Measurements from ENCODE around the gene CABLES2. TPM values are rescaled to one million over a fixed set of nuclear protein-coding genes. Genes with fewer than 3 reads are reported as not detected.
"Not testable (repeated sequence)": the region's sequence is repeated elsewhere in the genome, so short reads cannot be mapped to it uniquely, and the experiment has no call there.

Gene CABLES2
- total RNA-seq, 1 donor from 2014 or later = 9.3 TPM

- H3K4me1 Mint-ChIP-seq (ENCODE audit: unreplicated experiment) = peaks cover 2% of the 10 kb centered on the region
- H3K4me3 Mint-ChIP-seq (ENCODE audit: unreplicated experiment) = no peak overlapping the region
- DNase-seq (ENCODE audit: low spot score) = no peak
- TF ChIP-seq, protein P1, sequence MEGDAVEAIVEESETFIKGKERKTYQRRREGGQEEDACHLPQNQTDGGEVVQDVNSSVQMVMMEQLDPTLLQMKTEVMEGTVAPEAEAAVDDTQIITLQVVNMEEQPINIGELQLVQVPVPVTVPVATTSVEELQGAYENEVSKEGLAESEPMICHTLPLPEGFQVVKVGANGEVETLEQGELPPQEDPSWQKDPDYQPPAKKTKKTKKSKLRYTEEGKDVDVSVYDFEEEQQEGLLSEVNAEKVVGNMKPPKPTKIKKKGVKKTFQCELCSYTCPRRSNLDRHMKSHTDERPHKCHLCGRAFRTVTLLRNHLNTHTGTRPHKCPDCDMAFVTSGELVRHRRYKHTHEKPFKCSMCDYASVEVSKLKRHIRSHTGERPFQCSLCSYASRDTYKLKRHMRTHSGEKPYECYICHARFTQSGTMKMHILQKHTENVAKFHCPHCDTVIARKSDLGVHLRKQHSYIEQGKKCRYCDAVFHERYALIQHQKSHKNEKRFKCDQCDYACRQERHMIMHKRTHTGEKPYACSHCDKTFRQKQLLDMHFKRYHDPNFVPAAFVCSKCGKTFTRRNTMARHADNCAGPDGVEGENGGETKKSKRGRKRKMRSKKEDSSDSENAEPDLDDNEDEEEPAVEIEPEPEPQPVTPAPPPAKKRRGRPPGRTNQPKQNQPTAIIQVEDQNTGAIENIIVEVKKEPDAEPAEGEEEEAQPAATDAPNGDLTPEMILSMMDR (IDR thresholded peaks at IDR 0.05; ENCODE audit: unreplicated experiment) = no peak
- H3K27ac Mint-ChIP-seq (ENCODE audit: unreplicated experiment) = no peak overlapping the region
- H3K27me3 Mint-ChIP-seq (ENCODE audit: unreplicated experiment) = peaks cover 14% of the 10 kb centered on the region
- no peaks in the 10 kb centered on the region for H3K9me3 Mint-ChIP-seq (ENCODE audit: unreplicated experiment)
- H3K36me3 Mint-ChIP-seq (ENCODE audit: low read depth, unreplicated experiment) = no peaks in the 10 kb centered on the region
Observed at GRCh38 chr20:62426699-62427131, 19.6 kb upstream of the CABLES2 start.

DNA sequence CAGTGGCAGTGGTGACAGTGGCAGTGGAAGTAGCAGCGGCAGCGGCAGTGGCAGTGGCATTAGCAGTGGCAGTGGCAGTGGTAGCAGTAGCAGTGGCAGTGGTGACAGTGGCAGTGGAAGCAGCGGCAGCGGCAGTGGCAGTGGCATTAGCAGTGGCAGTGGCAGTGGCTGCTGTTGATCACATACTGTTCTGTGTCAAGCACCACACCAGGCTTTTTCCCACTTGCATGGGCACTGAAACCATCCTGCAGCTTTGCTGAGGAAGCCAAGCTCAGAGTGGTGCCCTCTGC, 18.9 kb upstream of the CABLES2 start:
- DNase-seq (ENCODE audit: low spot score); H3K4me1 Mint-ChIP-seq (ENCODE audit: unreplicated experiment); H3K4me3 Mint-ChIP-seq (ENCODE audit: unreplicated experiment); H3K27ac Mint-ChIP-seq (ENCODE audit: unreplicated experiment); H3K36me3 Mint-ChIP-seq (ENCODE audit: low read depth, unreplicated experiment); H3K9me3 Mint-ChIP-seq (ENCODE audit: unreplicated experiment): not testable (repeated sequence)
- H3K27me3 Mint-ChIP-seq (ENCODE audit: unreplicated experiment) = peaks cover 17% of the 10 kb centered on the region

DNA sequence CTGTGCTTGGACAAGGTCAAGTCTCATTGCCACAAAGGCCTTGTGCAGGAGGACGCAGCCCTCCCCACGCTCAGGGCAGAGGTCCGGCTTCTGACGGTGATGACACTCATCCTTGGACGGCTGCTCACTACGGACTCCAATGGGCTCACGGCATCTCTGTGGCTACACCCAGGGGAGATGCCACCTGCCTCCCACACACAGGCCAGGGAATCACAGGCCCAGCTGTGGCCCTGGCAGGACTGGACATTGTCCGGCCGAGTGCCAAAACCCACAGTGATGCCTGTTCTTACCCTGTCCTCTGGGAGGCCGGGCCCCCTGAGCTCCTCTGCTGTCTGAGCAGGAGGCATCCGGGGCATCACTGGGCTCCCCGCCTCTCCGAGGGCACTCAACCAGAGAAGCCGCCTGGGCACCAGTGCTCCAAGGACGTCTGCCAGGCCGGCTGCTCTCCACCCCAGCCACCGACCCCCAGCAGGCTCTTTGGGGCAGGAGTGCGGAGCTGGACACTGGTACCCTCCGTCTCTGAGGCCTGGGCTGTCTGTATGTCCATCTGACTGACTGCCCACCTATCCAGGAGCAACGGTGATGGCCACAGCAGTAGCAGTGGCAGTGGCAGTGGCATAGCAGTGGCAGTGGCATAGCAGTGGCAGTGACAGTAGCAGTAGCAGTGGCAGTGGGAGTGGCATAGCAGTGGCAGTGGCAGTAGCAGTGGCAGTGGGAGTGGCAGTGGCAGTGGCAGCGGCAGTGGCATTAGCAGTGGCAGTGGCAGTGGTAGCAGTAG, 18.4 kb upstream of the CABLES2 start:
- Mint-ChIP-seq H3K4me3 (ENCODE audit: unreplicated experiment) (no peak overlapping the region), H3K36me3 (ENCODE audit: low read depth, unreplicated experiment) (peaks cover under 1% of the 10 kb centered on the region), H3K27me3 (ENCODE audit: unreplicated experiment) (peaks cover 17% of the 10 kb centered on the region), H3K27ac (ENCODE audit: unreplicated experiment) (no peak overlapping the region), H3K4me1 (ENCODE audit: unreplicated experiment) (peaks cover 2% of the 10 kb centered on the region), H3K9me3 (ENCODE audit: unreplicated experiment) (no peaks in the 10 kb centered on the region)
- TF ChIP-seq, protein P1 (IDR thresholded peaks at IDR 0.05; ENCODE audit: unreplicated experiment) = no peak
- no peak for DNase-seq (ENCODE audit: low spot score)

- H3K36me3 Mint-ChIP-seq (ENCODE audit: low read depth, unreplicated experiment) = peaks cover 4% of the 10 kb centered on the region
Observed at GRCh38 chr20:62424249-62425107, 17.4 kb upstream of the CABLES2 start.

DNA sequence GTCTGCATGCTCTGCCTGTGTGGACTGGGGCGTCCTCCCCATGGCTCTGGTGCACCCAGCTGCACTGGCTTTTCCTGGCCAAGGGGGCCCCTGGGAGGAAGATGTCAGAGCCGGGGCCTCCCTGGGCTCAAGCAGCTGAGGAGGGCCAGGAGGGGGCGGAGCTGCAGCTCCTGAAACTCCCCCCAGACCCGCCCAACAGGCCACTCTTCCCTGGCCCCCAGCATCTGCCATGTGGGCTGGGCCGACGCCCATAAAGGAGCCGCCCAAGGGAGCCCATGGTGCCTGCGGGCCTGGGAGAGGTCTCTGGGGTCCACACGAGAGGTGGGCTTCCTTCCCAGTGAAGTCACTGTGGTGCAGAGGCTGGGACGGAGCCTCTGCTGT, 16.2 kb upstream of the CABLES2 start:
- TF ChIP-seq, protein P1 (IDR thresholded peaks at IDR 0.05; ENCODE audit: unreplicated experiment) = no peak
- Mint-ChIP-seq H3K4me3 (ENCODE audit: unreplicated experiment) (no peak overlapping the region), H3K9me3 (ENCODE audit: unreplicated experiment) (no peaks in the 10 kb centered on the region), H3K36me3 (ENCODE audit: low read depth, unreplicated experiment) (peaks cover 4% of the 10 kb centered on the region), H3K4me1 (ENCODE audit: unreplicated experiment) (no peaks in the 10 kb centered on the region), H3K27ac (ENCODE audit: unreplicated experiment) (no peak overlapping the region), H3K27me3 (ENCODE audit: unreplicated experiment) (peaks cover 19% of the 10 kb centered on the region)
- DNase-seq (ENCODE audit: low spot score) = no peak

More at GRCh38 chr20:62424249-62425107, 17.4 kb upstream of the CABLES2 start:
- Mint-ChIP-seq H3K27ac (ENCODE audit: unreplicated experiment) (no peak overlapping the region), H3K4me1 (ENCODE audit: unreplicated experiment) (peaks cover 2% of the 10 kb centered on the region), H3K27me3 (ENCODE audit: unreplicated experiment) (peaks cover 22% of the 10 kb centered on the region), H3K9me3 (ENCODE audit: unreplicated experiment) (no peaks in the 10 kb centered on the region), H3K4me3 (ENCODE audit: unreplicated experiment) (no peak overlapping the region)
- TF ChIP-seq, protein P1 (IDR thresholded peaks at IDR 0.05; ENCODE audit: unreplicated experiment) = no peak
- DNase-seq (ENCODE audit: low spot score) = no peak
